ENCODE measurements around the gene C1QTNF8. TPM values are rescaled to one million over a fixed set of nuclear protein-coding genes. Genes with fewer than 3 reads are reported as not detected.

Gene C1QTNF8
- total RNA-seq, 1 donor from 2014 or later: not detected

DNA sequence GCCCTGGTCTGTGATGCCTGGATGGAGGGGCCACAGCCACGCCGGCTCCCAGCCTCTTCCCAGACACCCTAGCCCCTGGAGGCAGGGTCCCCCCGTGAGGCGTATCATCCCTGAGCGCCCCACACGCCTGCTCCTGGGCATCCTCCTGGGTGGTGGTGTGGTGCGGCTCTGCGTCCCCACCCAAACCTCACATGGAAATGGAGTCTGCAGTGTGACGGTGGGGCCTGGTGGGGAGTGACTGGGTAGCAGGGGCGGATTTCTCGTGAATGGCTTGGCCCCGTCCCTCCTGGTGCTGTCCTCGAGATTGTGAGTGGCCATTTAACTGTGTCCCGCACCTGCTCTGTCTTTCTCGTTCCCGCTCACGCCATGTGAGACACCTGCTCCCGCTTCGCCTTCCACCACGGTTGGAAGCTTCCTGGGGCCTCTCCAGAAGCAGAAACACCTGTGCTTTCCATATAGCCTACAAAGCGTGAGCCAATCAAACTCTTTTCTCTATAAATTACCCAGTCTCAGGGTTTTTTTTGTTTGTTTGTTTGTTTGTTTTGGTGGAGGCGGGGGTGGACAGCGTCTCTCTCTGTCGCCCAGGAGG lies 29.4 kb downstream of the C1QTNF8 start:
- Mint-ChIP-seq H3K27ac (ENCODE audit: unreplicated experiment) (no peak overlapping the region), H3K4me3 (ENCODE audit: unreplicated experiment) (no peak overlapping the region), H3K9me3 (ENCODE audit: unreplicated experiment) (peaks cover 3% of the 10 kb centered on the region), H3K4me1 (ENCODE audit: low read depth, unreplicated experiment) (peaks cover 2% of the 10 kb centered on the region), H3K36me3 (ENCODE audit: unreplicated experiment) (no peaks in the 10 kb centered on the region), H3K27me3 (ENCODE audit: unreplicated experiment) (peaks cover 3% of the 10 kb centered on the region)
- DNase-seq: no peak
- no peak for TF ChIP-seq CTCF (IDR thresholded peaks at IDR 0.05; ENCODE audit: partially characterized antibody, unreplicated experiment)

DNA sequence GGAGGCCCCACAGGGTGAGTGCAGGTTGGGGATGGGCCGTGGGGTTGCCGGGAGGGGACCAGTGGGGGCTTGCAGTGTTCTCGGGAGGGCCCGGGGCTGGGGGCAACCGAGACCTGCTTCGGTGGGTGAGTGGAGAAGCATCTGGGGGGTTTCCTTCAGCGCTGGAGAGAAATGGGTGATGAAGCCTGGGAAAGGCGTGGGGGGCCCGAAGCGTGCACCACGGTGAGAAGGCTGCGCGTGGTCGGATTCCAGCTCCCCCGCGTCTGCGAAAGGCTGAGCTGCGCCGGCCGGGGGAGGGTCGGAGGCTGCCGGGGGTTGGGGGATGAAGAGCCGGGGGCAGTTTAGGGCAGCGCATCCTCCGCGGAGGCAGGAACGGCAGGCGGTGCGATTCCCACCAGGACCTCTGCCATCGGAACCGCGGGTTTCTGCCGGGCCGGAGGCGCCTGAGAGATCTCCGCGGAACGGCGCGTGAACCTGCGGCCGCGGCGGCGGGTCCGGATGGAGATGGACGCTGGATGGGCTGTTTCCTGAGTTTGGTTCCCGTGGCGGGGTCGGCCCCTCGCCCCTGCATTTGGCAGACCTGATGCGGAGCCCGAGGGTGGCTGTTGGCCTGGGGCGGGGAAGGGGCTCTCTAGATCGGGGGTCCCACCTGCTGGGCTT lies 30.4 kb downstream of the C1QTNF8 start:
- DNase-seq: no peak
- Mint-ChIP-seq H3K4me3 (ENCODE audit: unreplicated experiment) (no peak overlapping the region), H3K27me3 (ENCODE audit: unreplicated experiment) (peaks cover 3% of the 10 kb centered on the region), H3K36me3 (ENCODE audit: unreplicated experiment) (no peaks in the 10 kb centered on the region), H3K27ac (ENCODE audit: unreplicated experiment) (no peak overlapping the region), H3K4me1 (ENCODE audit: low read depth, unreplicated experiment) (peaks cover 2% of the 10 kb centered on the region), H3K9me3 (ENCODE audit: unreplicated experiment) (peaks cover 4% of the 10 kb centered on the region)
- TF ChIP-seq CTCF (IDR thresholded peaks at IDR 0.05; ENCODE audit: partially characterized antibody, unreplicated experiment): no peak

- peaks cover 5% of the 10 kb centered on the region for H3K27me3 Mint-ChIP-seq (ENCODE audit: unreplicated experiment)
- no peak for DNase-seq
These were observed 32.3 kb downstream of the C1QTNF8 start for GRCh38 chr16:1063728-1064127.

DNA sequence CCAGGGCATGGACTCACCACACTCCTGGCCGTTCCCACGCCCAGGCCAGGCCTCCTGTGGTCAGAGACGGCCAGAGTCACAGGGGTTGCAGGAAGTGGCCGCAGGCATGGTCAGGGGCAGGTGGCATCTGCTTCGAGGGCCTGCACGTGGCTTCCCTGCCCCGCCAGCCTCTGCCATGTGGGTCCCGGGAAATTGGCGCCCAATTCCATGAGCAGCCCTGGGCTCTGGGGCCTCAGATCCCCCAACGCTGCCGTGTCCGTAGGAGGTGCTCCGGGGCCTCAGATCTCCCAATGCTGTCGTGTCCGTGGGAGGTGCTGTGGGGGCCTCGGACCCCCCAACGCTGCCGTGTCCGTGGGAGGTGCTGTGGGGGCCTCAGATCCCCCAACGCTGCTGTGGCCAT lies 33.1 kb downstream of the C1QTNF8 start:
- Mint-ChIP-seq H3K36me3 (ENCODE audit: unreplicated experiment) (peaks cover 6% of the 10 kb centered on the region), H3K27ac (ENCODE audit: unreplicated experiment) (no peak overlapping the region)

More at GRCh38 chr16:1063728-1064127, 32.3 kb downstream of the C1QTNF8 start:
- H3K4me1 Mint-ChIP-seq (ENCODE audit: low read depth, unreplicated experiment): peaks cover 2% of the 10 kb centered on the region
- peak overlapping the region; percentile 72 for H3K27ac Mint-ChIP-seq (ENCODE audit: unreplicated experiment)
- peak overlapping the region; percentile 42 for H3K4me3 Mint-ChIP-seq (ENCODE audit: unreplicated experiment)
- peaks cover 8% of the 10 kb centered on the region for H3K9me3 Mint-ChIP-seq (ENCODE audit: unreplicated experiment)
- peaks cover 6% of the 10 kb centered on the region for H3K36me3 Mint-ChIP-seq (ENCODE audit: unreplicated experiment)
- no peak for TF ChIP-seq CTCF (IDR thresholded peaks at IDR 0.05; ENCODE audit: partially characterized antibody, unreplicated experiment)

More for the DNA sequence above, 33.1 kb downstream of the C1QTNF8 start:
- peaks cover 2% of the 10 kb centered on the region for H3K4me1 Mint-ChIP-seq (ENCODE audit: low read depth, unreplicated experiment)
- DNase-seq: no peak
- H3K9me3 Mint-ChIP-seq (ENCODE audit: unreplicated experiment): peaks cover 8% of the 10 kb centered on the region
- peaks cover 5% of the 10 kb centered on the region for H3K27me3 Mint-ChIP-seq (ENCODE audit: unreplicated experiment)
- no peak overlapping the region for H3K4me3 Mint-ChIP-seq (ENCODE audit: unreplicated experiment)
- no peak for TF ChIP-seq CTCF (IDR thresholded peaks at IDR 0.05; ENCODE audit: partially characterized antibody, unreplicated experiment)

Data from glutamatergic neuron (in vitro differentiated cells).